ENCODE measurements around the gene UBE2N. TPM values are rescaled to one million over a fixed set of nuclear protein-coding genes. Genes with fewer than 3 reads are reported as not detected.

UBE2N gene
- total and polyA plus RNA-seq, 2 donors (not counting 3 experiments of a cell fraction or from before 2014, with no cell fraction given) = 59.2 to 125 TPM

GRCh38 chr12:93460902-93461301, 19.2 kb upstream of the UBE2N start:
- CTCF ChIA-PET = interaction anchor here (1.0 to 1.9 kb wide), 2 partner anchors 41 to 641 kb away, joined by 3 to 6 read pairs; no protein-coding TSS in a partner anchor

GRCh38 chr12:93460003-93460402, 18.3 kb upstream of the UBE2N start:
- no peak overlapping the region for H3K9ac ChIP-seq (replicated peaks; ENCODE audit: extremely low read depth, insufficient read depth, low read length)
- DNase-seq (ENCODE audit: low read depth, low spot score) (no peak), FAIRE-seq (no peak)
- ChIA-PET POLR2A (no interaction called here), CTCF (interaction anchor here (0.9 to 1.0 kb wide), 2 partner anchors 641 to 642 kb away, joined by 3 read pairs; no protein-coding TSS in a partner anchor)
- no peak overlapping the region for H3K4me3 ChIP-seq (replicated peaks in 1 of 3; ENCODE audit: insufficient read depth in 1 of 3, low read depth in 1 of 3, low read length in 3 of 3)
- H3K9me1 ChIP-seq (replicated peaks; ENCODE audit: control insufficient read depth, extremely low read depth, insufficient read depth, low read length) = no peaks in the 10 kb centered on the region
- dilution Hi-C loops (cut with MboI; ENCODE audit: extremely low pct_ligation_motif_present, low sequenced_read_pairs) (no loop called here), intact Hi-C loops (cut with micrococcal nuclease) (no loop called here)
- H3K27ac ChIP-seq (ENCODE audit: insufficient read depth, low read depth, low read length) = no peak overlapping the region
- no TSS peak for BruUV-seq (replicated peaks)
- H3K36me3 ChIP-seq (ENCODE audit: control insufficient read depth in 2 of 2, extremely low read depth in 1 of 2, insufficient read depth in 2 of 2, low read length in 2 of 2) = no peaks in the 10 kb centered on the region
- H3K79me2 ChIP-seq (ENCODE audit: control insufficient read depth, insufficient read depth, low read length) = no peaks in the 10 kb centered on the region
- H3K4me1 ChIP-seq (ENCODE audit: control insufficient read depth, extremely low read depth, insufficient read depth, low read length) = no peaks in the 10 kb centered on the region
- H3K4me2 ChIP-seq (ENCODE audit: insufficient read depth, low read length) = no peak overlapping the region
- H4K20me1 ChIP-seq (replicated peaks; ENCODE audit: control insufficient read depth, extremely low read depth, insufficient read depth, low read length) = no peaks in the 10 kb centered on the region
- H2AFZ ChIP-seq (ENCODE audit: low read depth, low read length) = no peak overlapping the region
- no peaks in the 10 kb centered on the region for H3K27me3 ChIP-seq (ENCODE audit: control insufficient read depth in 2 of 2, insufficient read depth in 2 of 2, low read length in 2 of 2)
- no peaks in the 10 kb centered on the region for H3K9me3 ChIP-seq (replicated peaks; ENCODE audit: control insufficient read depth, insufficient read depth, low read length)
- TF ChIP-seq GATA2 (IDR thresholded peaks at IDR 0.05; ENCODE audit: insufficient read depth, insufficient read length, low read depth, low read length) (no peak), MYC (IDR thresholded peaks at IDR 0.05; ENCODE audit: low read depth, low read length) (no peak), CTCF (IDR thresholded peaks at IDR 0.05; ENCODE audit: extremely low read depth in 1 of 2, insufficient read depth in 1 of 2, low read depth in 1 of 2, low read length in 2 of 2) (no peak), POLR2A (IDR thresholded peaks at IDR 0.05; ENCODE audit: low read depth, low read length) (no peak), EZH2 (IDR thresholded peaks at IDR 0.05; ENCODE audit: borderline replicate concordance, low read depth, low read length, severe bottlenecking) (no peak), MAX (IDR thresholded peaks at IDR 0.05; ENCODE audit: insufficient read depth, insufficient read length) (no peak), JUN (IDR thresholded peaks at IDR 0.05; ENCODE audit: borderline replicate concordance, insufficient read depth, insufficient read length, low read depth) (no peak), FOS (IDR thresholded peaks at IDR 0.05; ENCODE audit: borderline replicate concordance, insufficient read depth, low read length) (no peak), POLR2AphosphoS5 (IDR thresholded peaks at IDR 0.05; ENCODE audit: insufficient read depth, low read depth, low read length) (no peak)

More at GRCh38 chr12:93460902-93461301, 19.2 kb upstream of the UBE2N start:
- no peaks in the 10 kb centered on the region for H3K36me3 ChIP-seq (ENCODE audit: control insufficient read depth in 2 of 2, extremely low read depth in 1 of 2, insufficient read depth in 2 of 2, low read length in 2 of 2)
- H3K4me3 ChIP-seq (replicated peaks in 1 of 3; ENCODE audit: insufficient read depth in 1 of 3, low read depth in 1 of 3, low read length in 3 of 3) = no peak overlapping the region
- no peaks in the 10 kb centered on the region for H3K79me2 ChIP-seq (ENCODE audit: control insufficient read depth, insufficient read depth, low read length)
- POLR2A ChIA-PET = no interaction called here
- no peaks in the 10 kb centered on the region for H3K27me3 ChIP-seq (ENCODE audit: control insufficient read depth in 2 of 2, insufficient read depth in 2 of 2, low read length in 2 of 2)
- dilution Hi-C loops (cut with MboI; ENCODE audit: extremely low pct_ligation_motif_present, low sequenced_read_pairs) = no loop called here
- no peak overlapping the region for H2AFZ ChIP-seq (ENCODE audit: low read depth, low read length)
- no peak overlapping the region for H3K27ac ChIP-seq (ENCODE audit: insufficient read depth, low read depth, low read length)
- BruUV-seq (replicated peaks) = no TSS peak
- H3K9me3 ChIP-seq (replicated peaks; ENCODE audit: control insufficient read depth, insufficient read depth, low read length) = no peaks in the 10 kb centered on the region
- intact Hi-C loops (cut with micrococcal nuclease) = no loop called here
- FAIRE-seq (no peak), DNase-seq (ENCODE audit: low read depth, low spot score) (no peak)
- no peak overlapping the region for H3K9ac ChIP-seq (replicated peaks; ENCODE audit: extremely low read depth, insufficient read depth, low read length)
- no peaks in the 10 kb centered on the region for H3K9me1 ChIP-seq (replicated peaks; ENCODE audit: control insufficient read depth, extremely low read depth, insufficient read depth, low read length)
- no peak overlapping the region for H3K4me2 ChIP-seq (ENCODE audit: insufficient read depth, low read length)
- no peaks in the 10 kb centered on the region for H4K20me1 ChIP-seq (replicated peaks; ENCODE audit: control insufficient read depth, extremely low read depth, insufficient read depth, low read length)
- TF ChIP-seq JUN (IDR thresholded peaks at IDR 0.05; ENCODE audit: borderline replicate concordance, insufficient read depth, insufficient read length, low read depth) (no peak), MAX (IDR thresholded peaks at IDR 0.05; ENCODE audit: insufficient read depth, insufficient read length) (no peak)
- no peaks in the 10 kb centered on the region for H3K4me1 ChIP-seq (ENCODE audit: control insufficient read depth, extremely low read depth, insufficient read depth, low read length)

Measured in endothelial cell of umbilical vein (primary cell).